K562 (cell line): ENCODE results near the gene PLEKHA7. TPM values are rescaled to one million over a fixed set of nuclear protein-coding genes. Genes with fewer than 3 reads are reported as not detected.

Experiments
- ATAC-seq: fragments of 200-7000 bp; cut with Tn5 transposase; 3 replicates; pipeline ENCODE4 v1.9.1; 2020; ENCODE audit warnings: moderate library complexity
- BruUV-seq: library from RNA; stranded (reverse); fragments of 400-500 nt; replicated peaks from 2 replicates; lab custom pipeline; 2021; lab: Mats Ljungman, UMichigan
- CTCF ChIA-PET: fragments of 300-600 bp; formaldehyde crosslinking; extraction: SDS; loops from one replicate; lab custom pipeline; 2021; ENCODE audit warnings: low intra/inter-chr PET ratio; lab: Yijun Ruan, JAX
- POLR2A ChIA-PET: fragments of 300-600, 350-650 bp; sonication (Branson Sonifier 250); formaldehyde crosslinking; extraction: SDS; loops from one replicate; lab custom pipeline; 2021; ENCODE audit warnings: antibody characterized with exemption, inconsistent platforms; lab: Yijun Ruan, JAX
- DNase-seq, 4 experiments: peaks; one replicate each; pipeline versions ENCODE4 v3.0.0 to v3.0.0-alpha.2; 2011 to 2018; ENCODE audit warnings: low spot score in 3 of 4, mixed read lengths in 3 of 4; ENCODE audit errors: extremely low read depth in 1 of 4
- FAIRE-seq: peaks from 2 replicates; lab custom pipeline; 2011; peaks lifted over from hg19 to GRCh38; lab: Jason Lieb, UNC
- H2AFZ ChIP-seq: 2 replicates; pipeline ENCODE4 v1.6.0; 2011; ENCODE audit warnings: low read depth, low read length, control low read depth, inconsistent platforms
- H3K27ac ChIP-seq: fragments of 200-600 bp; 3 replicates; pipeline ENCODE4 v1.8.0; 2011; ENCODE audit warnings: low read depth, mild to moderate bottlenecking, control low read depth, inconsistent platforms, low read length, moderate library complexity, mixed read lengths; ENCODE audit errors: extremely low read depth
- H3K27me3 ChIP-seq, 2 experiments: fragments of 300-600 bp in 1 of 2; 2 replicates in 1 of 2; 3 replicates in 1 of 2; pipeline versions ENCODE4 v1.6.0 to v1.8.0; 2011; ENCODE audit warnings: inconsistent platforms in 2 of 2, low read length in 2 of 2, mild to moderate bottlenecking in 1 of 2, mixed read lengths in 1 of 2, moderate library complexity in 1 of 2; ENCODE audit not compliant: control insufficient read depth in 2 of 2, insufficient read depth in 2 of 2
- H3K36me3 ChIP-seq: fragments of 300-600 bp; 3 replicates; pipeline ENCODE4 v1.8.0; 2011; ENCODE audit warnings: mild to moderate bottlenecking, low read length, inconsistent platforms; ENCODE audit not compliant: control insufficient read depth, insufficient read depth
- H3K4me1 ChIP-seq, 2 experiments: fragments of 200-600 bp in 1 of 2; replicated peaks in 1 of 2; 2 replicates in 1 of 2; 3 replicates in 1 of 2; pipeline versions ENCODE4 v1.5.1 to v1.8.0; 2011; ENCODE audit warnings: inconsistent platforms in 2 of 2, low read length in 2 of 2, mild to moderate bottlenecking in 1 of 2, mixed read lengths in 1 of 2, moderate library complexity in 1 of 2; ENCODE audit not compliant: control insufficient read depth in 2 of 2, insufficient read depth in 2 of 2
- H3K4me2 ChIP-seq: 2 replicates; pipeline ENCODE4 v1.6.1; 2011; ENCODE audit warnings: low read length, control low read depth, inconsistent platforms, mixed read lengths; ENCODE audit not compliant: insufficient read depth
- H3K4me3 ChIP-seq: fragments of 200-600 bp; sonication (generic), shearing (Covaris generic); 2 replicates; pipeline ENCODE4 v1.5.1; 2016; ENCODE audit warnings: control low read depth, inconsistent platforms
- H3K79me2 ChIP-seq: fragments of 200-600 bp; 3 replicates; pipeline ENCODE4 v1.8.0; 2011; ENCODE audit warnings: low read length, inconsistent platforms; ENCODE audit not compliant: control insufficient read depth, insufficient read depth
- H3K9ac ChIP-seq, 2 experiments: 2 replicates each; pipeline versions ENCODE4 v1.6.0 to v1.6.1; 2011; ENCODE audit warnings: low read depth in 2 of 2, low read length in 2 of 2, control low read depth in 1 of 2, inconsistent platforms in 1 of 2, mild to moderate bottlenecking in 1 of 2, mixed read lengths in 1 of 2; ENCODE audit not compliant: insufficient read depth in 1 of 2
- H3K9me1 ChIP-seq: one replicate; pipeline ENCODE4 v1.6.0; 2011; ENCODE audit warnings: inconsistent platforms, mild to moderate bottlenecking, low read length, moderate library complexity; ENCODE audit not compliant: control insufficient read depth, insufficient read depth
- H3K9me3 ChIP-seq: replicated peaks from 2 replicates; pipeline ENCODE4 v1.5.1; 2011; ENCODE audit warnings: low read depth, low read length, inconsistent platforms; ENCODE audit not compliant: control insufficient read depth, insufficient read depth
- H4K20me1 ChIP-seq: replicated peaks from 2 replicates; pipeline ENCODE4 v1.6.1; 2011; ENCODE audit warnings: low read length, inconsistent platforms, mixed read lengths; ENCODE audit not compliant: control insufficient read depth, insufficient read depth
- CEBPB ChIP-seq: fragments of 450-650 bp; IDR thresholded peaks from 2 replicates; pipeline ENCODE4 v1.6.1; 2016; ENCODE audit warnings: missing genetic modification characterization, missing compliant biosample characterization
- WGBS: fragments of 100-300 bp; shearing (Covaris generic); methylation state at CpG from one replicate; pipeline ENCODE4 v1.1.6; 2016; ENCODE audit warnings: low coverage, mixed read lengths; ENCODE audit not compliant: insufficient coverage; ENCODE audit errors: missing lambda C conversion rate; 5-methylcytosine and 5-hydroxymethylcytosine counted together
- in situ Hi-C: fragments of 300-500 bp; cut with MboI; formaldehyde crosslinking; loops from 4 replicates; pipeline ENCODE4 v1.15.0; 2018; ENCODE audit warnings: inconsistent platforms, mixed read lengths
- intact Hi-C: fragments of 100-400 bp; cut with micrococcal nuclease; formaldehyde crosslinking; loops from 2 replicates; pipeline ENCODE4 v1.14.2; 2022
- polyA plus RNA-seq, 8 experiments: library from polyadenylated mRNA; depleted of rRNA in 4 of 8; stranded (reverse) in 5 of 8; unstranded in 3 of 8; fragments of >200 nt; fragmentation: Nextera tagmentation in 2 of 8; fragmentation: Illumina TruSeq in 1 of 8; extraction: Ambion mirVana in 2 of 8; extraction: Trizol in 1 of 8; gene quantifications; 2 replicates each; pipeline versions ENCODE4 v1.2.1 to v1.2.3, GENCODE V29; 2011 to 2014; ENCODE audit warnings: inconsistent platforms in 1 of 8, missing spikeins in 1 of 8
- total RNA-seq, 7 experiments: library from RNA; depleted of rRNA in 6 of 7; stranded (reverse); fragments of >200 nt in 6 of 7; fragmentation: Illumina TruSeq in 2 of 7; extraction: Trizol in 2 of 7; gene quantifications; 2 replicates each; pipeline versions ENCODE4 v1.2.1 to v1.2.3, GENCODE V29; 2011 to 2021; ENCODE audit warnings: low replicate concordance in 1 of 7
- TF ChIP-seq, protein P1 (sequence below): fragments of 200-400 bp; formaldehyde crosslinking; IDR thresholded peaks from 2 replicates; pipeline ENCODE4 v1.6.1; 2017; ENCODE audit warnings: mild to moderate bottlenecking, low read depth, low read length, moderate library complexity

The PLEKHA7 gene
- total and polyA plus RNA-seq, 9 of the 15 experiments (the other 6 are each of a cell fraction or from before 2014, with no cell fraction given) = 0.06 to 0.77 (median 0.20) TPM; not detected in 1

DNA sequence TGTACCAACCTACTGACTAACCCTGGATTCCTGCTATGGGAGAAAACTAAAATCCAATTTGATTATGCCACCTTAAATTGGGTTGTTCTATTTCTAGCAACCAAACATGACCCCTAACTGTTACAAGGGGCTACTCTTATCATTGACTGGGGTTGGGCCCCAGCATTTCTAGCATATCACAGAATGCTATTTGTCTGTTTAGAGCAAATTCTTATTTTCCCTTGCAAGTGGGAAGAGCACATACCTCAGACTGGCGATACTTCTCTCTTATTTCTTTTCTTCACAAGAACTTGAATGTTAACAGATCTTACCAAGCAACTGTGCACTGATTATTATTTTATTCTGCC is 182.0 kb downstream of the PLEKHA7 start:
- TF ChIP-seq, protein P1, sequence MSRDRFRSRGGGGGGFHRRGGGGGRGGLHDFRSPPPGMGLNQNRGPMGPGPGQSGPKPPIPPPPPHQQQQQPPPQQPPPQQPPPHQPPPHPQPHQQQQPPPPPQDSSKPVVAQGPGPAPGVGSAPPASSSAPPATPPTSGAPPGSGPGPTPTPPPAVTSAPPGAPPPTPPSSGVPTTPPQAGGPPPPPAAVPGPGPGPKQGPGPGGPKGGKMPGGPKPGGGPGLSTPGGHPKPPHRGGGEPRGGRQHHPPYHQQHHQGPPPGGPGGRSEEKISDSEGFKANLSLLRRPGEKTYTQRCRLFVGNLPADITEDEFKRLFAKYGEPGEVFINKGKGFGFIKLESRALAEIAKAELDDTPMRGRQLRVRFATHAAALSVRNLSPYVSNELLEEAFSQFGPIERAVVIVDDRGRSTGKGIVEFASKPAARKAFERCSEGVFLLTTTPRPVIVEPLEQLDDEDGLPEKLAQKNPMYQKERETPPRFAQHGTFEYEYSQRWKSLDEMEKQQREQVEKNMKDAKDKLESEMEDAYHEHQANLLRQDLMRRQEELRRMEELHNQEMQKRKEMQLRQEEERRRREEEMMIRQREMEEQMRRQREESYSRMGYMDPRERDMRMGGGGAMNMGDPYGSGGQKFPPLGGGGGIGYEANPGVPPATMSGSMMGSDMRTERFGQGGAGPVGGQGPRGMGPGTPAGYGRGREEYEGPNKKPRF = no peak
- TF ChIP-seq CEBPB = 0 out of 2 replicates have a peak, but pooled peaks have one; percentile 0
- H3K79me2 ChIP-seq = no peaks in the 10 kb centered on the region
- intact Hi-C loops (no loop called here), in situ Hi-C loops (no loop called here)
- ChIA-PET POLR2A (interaction anchor here (1.5 kb wide), 1 partner anchor 30 kb away, joined by 5 read pairs; no protein-coding TSS in a partner anchor), CTCF (no interaction called here)
- H3K9me1 ChIP-seq = no peaks in the 10 kb centered on the region
- no peaks in the 10 kb centered on the region for H3K9me3 ChIP-seq
- DNase-seq (no peak), ATAC-seq (no peak), FAIRE-seq (no peak)
- 0% methylated on average over 1 of the region's 1 CpG for WGBS
- H3K4me1 ChIP-seq = no peaks in the 10 kb centered on the region; a peak in 1 of 5 replicates
- no peak overlapping the region for H3K9ac ChIP-seq
- H3K4me2 ChIP-seq = no peak overlapping the region
- H3K27me3 ChIP-seq = peaks cover 3 to 12% of the 10 kb centered on the region in 2 experiments; a peak in 3 of 5 replicates
- no peaks in the 10 kb centered on the region for H4K20me1 ChIP-seq
- no peak overlapping the region for H3K27ac ChIP-seq
- no peaks in the 10 kb centered on the region for H3K36me3 ChIP-seq
- no peak overlapping the region for H3K4me3 ChIP-seq
- BruUV-seq = no TSS peak
- H2AFZ ChIP-seq = no peak overlapping the region
